NCI-H146 treated with DMSO at 0.1 percent for 48 hours (cell line): ENCODE measurements around the gene LRRC4.

Experiments
- DNase-seq: peaks from one replicate; lab custom pipeline; 2025; ENCODE audit not compliant: unreplicated experiment; lab: John Stamatoyannopoulos, UW

The LRRC4 gene, protein sequence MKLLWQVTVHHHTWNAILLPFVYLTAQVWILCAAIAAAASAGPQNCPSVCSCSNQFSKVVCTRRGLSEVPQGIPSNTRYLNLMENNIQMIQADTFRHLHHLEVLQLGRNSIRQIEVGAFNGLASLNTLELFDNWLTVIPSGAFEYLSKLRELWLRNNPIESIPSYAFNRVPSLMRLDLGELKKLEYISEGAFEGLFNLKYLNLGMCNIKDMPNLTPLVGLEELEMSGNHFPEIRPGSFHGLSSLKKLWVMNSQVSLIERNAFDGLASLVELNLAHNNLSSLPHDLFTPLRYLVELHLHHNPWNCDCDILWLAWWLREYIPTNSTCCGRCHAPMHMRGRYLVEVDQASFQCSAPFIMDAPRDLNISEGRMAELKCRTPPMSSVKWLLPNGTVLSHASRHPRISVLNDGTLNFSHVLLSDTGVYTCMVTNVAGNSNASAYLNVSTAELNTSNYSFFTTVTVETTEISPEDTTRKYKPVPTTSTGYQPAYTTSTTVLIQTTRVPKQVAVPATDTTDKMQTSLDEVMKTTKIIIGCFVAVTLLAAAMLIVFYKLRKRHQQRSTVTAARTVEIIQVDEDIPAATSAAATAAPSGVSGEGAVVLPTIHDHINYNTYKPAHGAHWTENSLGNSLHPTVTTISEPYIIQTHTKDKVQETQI

GRCh38 chr7:128030654-128031611, at the start of gene LRRC4:
LRRC4 (minus strand) TSS chr7:128031437; CDS start chr7:128030640, 797 bp downstream.
- no peak for DNase-seq

DNA sequence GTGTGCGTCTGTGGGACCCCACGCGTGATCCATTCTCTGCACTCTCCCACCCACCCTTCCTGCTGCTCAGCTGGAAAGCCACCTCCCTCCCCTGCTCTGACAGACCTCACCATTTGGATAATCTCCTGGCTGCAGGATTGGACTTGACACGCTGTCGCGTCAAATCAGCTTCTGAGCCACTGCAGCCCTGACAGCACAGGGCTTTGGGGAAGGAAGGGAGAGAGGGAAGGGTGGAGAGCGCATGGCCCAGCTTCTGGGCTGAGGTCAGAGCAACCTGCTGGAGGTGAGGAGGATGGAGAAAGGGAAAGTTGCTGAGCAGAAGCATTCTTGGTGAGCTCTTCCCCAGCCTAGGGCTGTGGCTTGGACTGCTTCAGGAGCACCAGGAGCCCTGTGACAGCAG, 48.9 kb upstream of the LRRC4 start:
- DNase-seq, result no peak

DNA sequence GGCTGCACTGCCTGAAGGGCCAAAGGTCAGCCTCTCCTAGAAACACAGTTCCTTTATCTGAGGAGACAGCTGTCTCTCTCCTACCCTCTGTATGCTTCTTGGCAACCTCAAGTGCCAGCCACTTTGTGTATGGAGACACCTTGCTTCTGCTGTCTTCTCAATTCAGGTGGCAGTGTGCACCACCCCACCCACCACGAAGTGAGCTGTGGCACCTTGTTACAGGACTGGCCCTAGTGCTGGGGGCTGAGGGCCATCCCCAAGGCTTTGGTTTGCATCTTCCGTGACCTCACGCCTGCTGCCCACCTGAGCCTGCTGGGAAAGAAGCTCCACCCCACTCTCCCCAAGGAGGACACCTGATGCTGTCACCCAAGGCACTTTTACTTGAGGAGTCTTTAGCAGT, 47.1 kb upstream of the LRRC4 start:
- no peak for DNase-seq

DNA sequence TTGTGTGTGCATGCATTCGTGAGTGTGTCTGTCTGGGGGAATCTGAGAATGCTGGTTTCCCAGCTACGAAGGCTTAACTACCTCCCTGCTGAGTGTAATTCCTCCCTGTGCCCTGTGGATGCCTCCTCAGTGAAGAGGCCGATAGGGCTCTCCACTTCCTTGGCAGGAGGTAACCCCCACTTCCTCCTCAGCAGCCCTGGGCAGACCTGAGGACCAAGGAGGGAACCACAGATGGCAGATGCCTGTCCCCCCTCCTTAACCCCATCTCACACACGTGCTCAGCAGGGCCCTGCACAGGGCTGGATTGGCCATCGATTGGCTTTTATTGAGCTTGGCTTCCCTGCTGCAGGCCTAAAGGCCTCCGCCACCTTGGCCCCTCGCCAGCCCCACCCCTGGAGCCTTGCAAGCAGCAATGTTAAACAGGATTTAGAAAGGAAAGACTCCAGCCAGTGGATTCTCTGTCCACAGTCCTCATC, 45.6 kb upstream of the LRRC4 start:
- DNase-seq, result peak; percentile 43

GRCh38 chr7:128076196-128076795, 45.1 kb upstream of the LRRC4 start:
- DNase-seq, result no peak

- DNase-seq, result no peak
Measured at GRCh38 chr7:128075242-128076095, 44.2 kb upstream of the LRRC4 start.

DNA sequence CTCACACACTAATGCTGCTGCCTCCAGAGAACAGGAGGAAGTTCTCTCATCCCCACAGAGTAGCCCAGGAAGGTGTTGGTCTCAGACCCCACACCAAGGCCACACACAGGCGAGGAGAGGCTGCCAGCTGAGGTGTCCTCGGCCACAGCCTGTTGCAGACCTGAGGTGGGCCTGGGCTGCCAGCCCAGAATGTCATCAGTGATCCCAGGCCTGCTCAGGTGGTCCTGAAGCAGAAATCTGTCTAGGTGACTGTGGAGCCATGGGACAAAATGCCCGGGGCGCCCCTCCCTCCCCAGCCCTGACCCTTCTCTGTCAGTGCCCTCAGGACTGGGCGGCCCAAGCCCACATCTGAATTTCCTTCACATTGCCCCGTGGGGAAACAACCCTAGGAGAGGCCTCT, 43.5 kb upstream of the LRRC4 start:
- DNase-seq, result no peak

DNA sequence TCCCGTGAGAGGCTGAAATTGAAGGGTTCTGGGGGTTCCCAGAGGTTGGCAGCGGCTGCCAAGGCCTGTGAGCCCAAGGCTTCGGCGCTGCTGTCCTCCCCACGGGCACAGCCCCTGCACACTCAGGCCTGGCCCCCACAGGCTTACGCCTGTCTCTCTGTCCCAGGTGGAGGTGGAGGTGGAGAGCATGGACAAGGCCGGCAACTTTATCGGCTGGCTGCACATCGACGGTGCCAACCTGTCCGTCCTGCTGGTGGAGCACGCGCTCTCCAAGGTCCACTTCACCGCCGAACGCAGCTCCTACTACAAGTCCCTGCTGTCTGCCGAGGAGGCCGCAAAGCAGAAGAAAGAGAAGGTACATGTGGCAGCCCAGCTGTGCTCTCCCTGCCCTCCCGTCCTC, 43.1 kb upstream of the LRRC4 start:
- no peak for DNase-seq

DNA sequence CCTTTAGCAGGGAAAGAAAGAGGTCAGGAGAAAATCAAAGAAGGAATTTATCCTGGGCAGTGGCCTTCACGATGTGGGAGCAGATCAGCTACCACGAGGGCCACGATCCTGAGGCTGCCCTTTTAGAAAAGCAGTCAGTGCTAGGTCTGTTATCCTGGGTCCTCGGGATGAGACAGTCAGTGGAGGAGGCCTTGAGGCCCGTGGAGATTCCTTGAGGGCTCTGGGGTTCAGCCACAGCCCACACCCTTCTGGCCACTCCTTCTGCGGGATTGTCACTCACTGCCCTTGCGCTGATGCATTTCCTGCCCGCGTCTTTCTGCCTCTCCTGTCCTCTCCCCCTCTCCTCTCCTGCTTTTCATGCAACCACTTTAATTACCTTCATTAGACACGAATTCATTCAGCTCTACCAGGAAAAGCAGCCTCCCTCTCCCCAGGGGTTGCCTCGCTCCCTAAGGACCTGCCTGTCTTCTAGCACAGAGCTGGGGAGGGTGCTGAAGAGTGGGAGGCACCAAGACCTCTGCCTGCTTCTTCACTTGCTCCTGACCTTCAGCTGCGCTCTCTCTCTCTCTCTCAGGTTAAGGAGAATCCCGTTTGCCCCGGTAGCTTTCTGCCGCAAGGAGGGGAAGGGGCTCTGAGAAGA, 42.6 kb upstream of the LRRC4 start:
- DNase-seq, result no peak

DNA sequence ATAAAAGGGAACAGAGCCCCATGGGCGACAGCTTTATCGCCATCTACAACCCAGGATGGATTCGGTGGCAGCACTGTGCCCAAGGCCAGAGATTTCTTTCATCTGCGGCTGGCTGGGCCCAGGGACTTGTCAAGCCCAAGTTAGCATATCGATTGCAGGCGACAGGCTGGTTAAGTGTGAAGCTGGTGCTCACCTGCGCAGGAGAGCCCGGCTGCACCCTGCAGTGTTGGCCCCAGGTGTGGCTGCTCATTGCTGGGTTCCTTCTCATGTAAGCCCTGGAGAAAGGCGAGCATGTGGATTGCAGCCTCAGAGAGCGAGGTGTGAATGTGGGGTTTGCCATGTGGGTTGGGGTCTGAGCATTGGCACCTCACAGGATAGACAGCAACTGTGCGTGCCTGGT, 40.6 kb upstream of the LRRC4 start:
- DNase-seq, result no peak

GRCh38 chr7:128071376-128071775, 40.1 kb upstream of the LRRC4 start:
- no peak for DNase-seq

GRCh38 chr7:128069373-128070364, 38.4 kb upstream of the LRRC4 start:
- DNase-seq, result no peak

- DNase-seq, result no peak
Measured at GRCh38 chr7:128068785-128069184, 37.5 kb upstream of the LRRC4 start.

GRCh38 chr7:128067983-128068382, 36.7 kb upstream of the LRRC4 start:
- no peak for DNase-seq

- no peak for DNase-seq
Measured at GRCh38 chr7:128066858-128067257, 35.6 kb upstream of the LRRC4 start.

GRCh38 chr7:128066395-128066794, 35.2 kb upstream of the LRRC4 start:
- no peak for DNase-seq

DNA sequence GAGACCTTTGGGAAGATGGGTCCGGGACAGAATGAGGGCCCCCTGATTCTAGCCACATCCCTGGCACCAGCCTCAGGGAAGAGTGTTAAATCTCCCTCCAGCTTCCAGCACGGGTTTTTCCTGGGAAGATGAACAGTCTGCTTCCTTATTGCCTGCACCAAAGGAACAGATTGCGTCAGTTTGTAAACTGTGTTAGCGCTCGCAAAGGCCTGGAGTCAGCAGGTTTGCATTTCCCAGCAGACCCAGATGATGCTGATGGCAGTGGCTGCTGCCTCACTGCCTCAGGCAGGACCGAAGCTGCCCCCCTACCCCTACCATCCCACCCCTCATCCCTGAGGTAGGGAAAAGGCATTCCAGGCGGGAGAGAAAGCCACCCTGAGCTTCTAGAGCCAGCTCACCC, 34.6 kb upstream of the LRRC4 start:
- no peak for DNase-seq

GRCh38 chr7:128063088-128063487, 31.9 kb upstream of the LRRC4 start:
- DNase-seq, result no peak
